ENCODE measurements around the gene EXOC6.

DNA sequence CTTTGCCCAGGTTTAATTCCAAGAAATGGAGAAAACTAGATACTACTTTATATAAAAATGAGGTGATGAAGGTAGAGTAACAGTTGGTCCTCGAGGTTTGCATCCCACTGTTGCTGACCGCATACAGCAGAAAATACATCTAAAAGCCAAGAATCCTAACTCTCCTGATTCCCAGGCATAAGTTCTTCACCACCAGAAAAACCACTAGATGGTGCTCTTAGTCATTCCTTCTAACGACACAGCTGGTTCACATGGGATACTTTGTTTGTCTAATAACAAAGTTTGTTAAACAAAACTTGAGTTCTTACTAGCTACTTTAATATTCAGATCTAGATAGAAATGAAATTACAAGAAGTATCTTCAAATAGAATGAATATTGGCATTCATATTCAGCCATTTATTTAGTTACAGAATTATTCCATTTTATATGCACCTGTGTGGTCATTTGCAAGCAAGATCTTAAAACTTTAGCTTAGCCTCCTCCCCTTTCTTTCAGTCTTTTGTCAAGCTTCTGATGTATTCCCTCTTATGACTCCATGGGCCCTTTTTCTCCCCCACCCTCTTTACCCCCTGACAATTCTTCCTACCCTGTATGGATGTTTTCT lies 158.2 kb downstream of the EXOC6 start:
- TF ChIP-seq, protein P1, sequence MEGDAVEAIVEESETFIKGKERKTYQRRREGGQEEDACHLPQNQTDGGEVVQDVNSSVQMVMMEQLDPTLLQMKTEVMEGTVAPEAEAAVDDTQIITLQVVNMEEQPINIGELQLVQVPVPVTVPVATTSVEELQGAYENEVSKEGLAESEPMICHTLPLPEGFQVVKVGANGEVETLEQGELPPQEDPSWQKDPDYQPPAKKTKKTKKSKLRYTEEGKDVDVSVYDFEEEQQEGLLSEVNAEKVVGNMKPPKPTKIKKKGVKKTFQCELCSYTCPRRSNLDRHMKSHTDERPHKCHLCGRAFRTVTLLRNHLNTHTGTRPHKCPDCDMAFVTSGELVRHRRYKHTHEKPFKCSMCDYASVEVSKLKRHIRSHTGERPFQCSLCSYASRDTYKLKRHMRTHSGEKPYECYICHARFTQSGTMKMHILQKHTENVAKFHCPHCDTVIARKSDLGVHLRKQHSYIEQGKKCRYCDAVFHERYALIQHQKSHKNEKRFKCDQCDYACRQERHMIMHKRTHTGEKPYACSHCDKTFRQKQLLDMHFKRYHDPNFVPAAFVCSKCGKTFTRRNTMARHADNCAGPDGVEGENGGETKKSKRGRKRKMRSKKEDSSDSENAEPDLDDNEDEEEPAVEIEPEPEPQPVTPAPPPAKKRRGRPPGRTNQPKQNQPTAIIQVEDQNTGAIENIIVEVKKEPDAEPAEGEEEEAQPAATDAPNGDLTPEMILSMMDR (IDR thresholded peaks at IDR 0.05; ENCODE audit: poor library complexity, severe bottlenecking) = peak; percentile 77
- no peak for TF ChIP-seq TAF1 (IDR thresholded peaks at IDR 0.05; ENCODE audit: low read depth)

Data from neural cell (in vitro differentiated cells).